22Rv1 (cell line): ENCODE results near the gene PRKRIP1.

Experiments used
- CTCF ChIP-seq: fragments of 450-650 bp; IDR thresholded peaks from 2 replicates; pipeline ENCODE4 v1.5.1; 2017; ENCODE audit warnings: mild to moderate bottlenecking
- ZFX ChIP-seq: fragments of 450-650 bp; IDR thresholded peaks from 2 replicates; pipeline ENCODE4 v1.6.1; 2017; ENCODE audit warnings: antibody characterized with exemption, borderline replicate concordance

GRCh38 chr7:102413091-102413490, 16.9 kb downstream of the PRKRIP1 start:
- TF ChIP-seq CTCF (no peak), ZFX (no peak)
